ENCODE measurements around the gene CYP8B1.

DNA sequence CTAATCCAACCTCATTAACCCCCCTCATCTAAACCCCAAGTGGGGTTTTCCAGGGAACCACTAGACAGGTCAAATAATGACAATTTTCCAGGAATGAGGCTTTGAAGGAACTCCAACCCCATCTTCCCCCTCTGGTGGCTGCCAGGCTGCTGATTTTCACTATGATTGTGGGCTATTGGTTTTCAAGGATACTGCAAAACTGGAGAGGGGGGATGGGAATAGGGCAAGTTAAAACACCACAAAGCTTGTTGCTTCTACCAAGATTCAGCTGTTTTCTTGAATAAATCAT, 19.8 kb upstream of the CYP8B1 start:
- TF ChIP-seq EZH2 (IDR thresholded peaks at IDR 0.05; ENCODE audit: insufficient read depth, poor library complexity, severe bottlenecking) (no peak), EZH2phosphoT487 (IDR thresholded peaks at IDR 0.05; ENCODE audit: insufficient read depth, low read depth) (no peak)
